ENCODE measurements around the gene HARBI1. TPM values are rescaled to one million over a fixed set of nuclear protein-coding genes. Genes with fewer than 3 reads are reported as not detected.

HARBI1 gene
- total and polyA plus RNA-seq, 2 donors (not counting 3 experiments of a cell fraction or from before 2014, with no cell fraction given) = 2.7 to 4.7 TPM

DNA sequence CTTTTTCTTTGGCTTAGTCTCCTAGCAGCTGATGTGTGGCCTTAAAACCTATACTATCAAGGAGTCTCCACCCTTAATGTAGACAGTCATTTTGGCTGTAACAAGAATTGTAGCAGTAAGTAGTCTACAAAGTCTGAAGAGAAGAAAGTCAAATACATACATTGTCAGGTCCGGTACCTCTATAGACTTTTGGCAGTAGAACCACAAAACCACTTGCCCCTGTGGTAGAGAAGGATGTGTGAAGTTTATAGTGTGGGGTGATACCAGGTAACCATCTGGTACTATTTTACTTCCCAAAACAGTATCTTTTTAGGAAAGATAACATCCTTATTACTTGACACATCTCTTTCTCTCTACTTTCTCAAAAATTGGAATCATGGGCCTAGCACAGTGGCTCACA lies 15.5 kb upstream of the HARBI1 start:
- BruUV-seq (replicated peaks) = no TSS peak

More for the DNA sequence above, 15.5 kb upstream of the HARBI1 start:
- Histone ChIP-seq H3K27me3 (ENCODE audit: control insufficient read depth in 2 of 2, insufficient read depth in 2 of 2, low read length in 2 of 2) (no peaks in the 10 kb centered on the region), H3K27ac (ENCODE audit: insufficient read depth, low read depth, low read length) (no peak overlapping the region), H4K20me1 (replicated peaks; ENCODE audit: control insufficient read depth, extremely low read depth, insufficient read depth, low read length) (no peaks in the 10 kb centered on the region), H3K9me3 (replicated peaks; ENCODE audit: control insufficient read depth, insufficient read depth, low read length) (no peaks in the 10 kb centered on the region), H3K4me2 (ENCODE audit: insufficient read depth, low read length) (no peak overlapping the region), H3K9me1 (replicated peaks; ENCODE audit: control insufficient read depth, extremely low read depth, insufficient read depth, low read length) (no peaks in the 10 kb centered on the region), H3K4me1 (ENCODE audit: control insufficient read depth, extremely low read depth, insufficient read depth, low read length) (no peaks in the 10 kb centered on the region), H3K9ac (replicated peaks; ENCODE audit: extremely low read depth, insufficient read depth, low read length) (no peak overlapping the region), H3K36me3 (ENCODE audit: control insufficient read depth in 2 of 2, extremely low read depth in 1 of 2, insufficient read depth in 2 of 2, low read length in 2 of 2) (peaks cover 4 to 8% of the 10 kb centered on the region in 2 experiments), H3K79me2 (ENCODE audit: control insufficient read depth, insufficient read depth, low read length) (no peaks in the 10 kb centered on the region), H3K4me3 (replicated peaks in 1 of 3; ENCODE audit: insufficient read depth in 1 of 3, low read depth in 1 of 3, low read length in 3 of 3) (no peak overlapping the region), H2AFZ (ENCODE audit: low read depth, low read length) (no peak overlapping the region)
- ChIA-PET CTCF (no interaction called here), POLR2A (no interaction called here)
- dilution Hi-C loops (cut with MboI; ENCODE audit: extremely low pct_ligation_motif_present, low sequenced_read_pairs) = no loop called here
- intact Hi-C loops (cut with micrococcal nuclease) = no loop called here
- TF ChIP-seq JUN (IDR thresholded peaks at IDR 0.05; ENCODE audit: borderline replicate concordance, insufficient read depth, insufficient read length, low read depth) (no peak), POLR2A (IDR thresholded peaks at IDR 0.05; ENCODE audit: low read depth, low read length) (no peak), CTCF (IDR thresholded peaks at IDR 0.05; ENCODE audit: extremely low read depth in 1 of 2, insufficient read depth in 1 of 2, low read depth in 1 of 2, low read length in 2 of 2) (no peak), FOS (IDR thresholded peaks at IDR 0.05; ENCODE audit: borderline replicate concordance, insufficient read depth, low read length) (no peak), GATA2 (IDR thresholded peaks at IDR 0.05; ENCODE audit: insufficient read depth, insufficient read length, low read depth, low read length) (no peak), EZH2 (IDR thresholded peaks at IDR 0.05; ENCODE audit: borderline replicate concordance, low read depth, low read length, severe bottlenecking) (no peak), POLR2AphosphoS5 (IDR thresholded peaks at IDR 0.05; ENCODE audit: insufficient read depth, low read depth, low read length) (no peak)
- FAIRE-seq (no peak), DNase-seq (ENCODE audit: low read depth, low spot score) (no peak)
